HCT116 (cell line): ENCODE measurements around the gene SRI.

Experiments used
- EZH2 ChIP-seq: fragments of 200-600 bp; sonication (generic); IDR thresholded peaks from 2 replicates; pipeline ENCODE4 v1.6.1; 2017; ENCODE audit warnings: antibody characterized with exemption, mixed run types
- FOSL1 ChIP-seq: IDR thresholded peaks from 2 replicates; pipeline ENCODE4 v1.6.1; 2012; ENCODE audit warnings: low read depth
- POLR2A ChIP-seq: IDR thresholded peaks from 2 replicates; pipeline ENCODE4 v1.7.0; 2011; ENCODE audit warnings: borderline replicate concordance; ENCODE audit not compliant: insufficient read depth, insufficient read length; ENCODE audit errors: extremely low read depth
- POLR2AphosphoS5 ChIP-seq: IDR thresholded peaks from 2 replicates; pipeline ENCODE4 v1.6.1; 2011; ENCODE audit warnings: mild to moderate bottlenecking, low read depth, low read length, moderate library complexity
- SRF ChIP-seq: IDR thresholded peaks from 2 replicates; pipeline ENCODE4 v1.6.1; 2012; ENCODE audit warnings: low read depth
- YY1 ChIP-seq: IDR thresholded peaks from 2 replicates; pipeline ENCODE4 v1.6.1; 2011; ENCODE audit warnings: low read length, low read depth, moderate library complexity, mild to moderate bottlenecking; ENCODE audit not compliant: insufficient replicate concordance; ENCODE audit errors: extremely low read depth
- TF ChIP-seq, protein P1 (sequence below), 3 experiments: fragments of 200-600 bp in 1 of 3; sonication (generic) in 1 of 3; IDR thresholded peaks in 2 of 3; conservative IDR thresholded peaks in 1 of 3; 2 replicates each; pipeline ENCODE4 v1.5.1; 2012 to 2017; ENCODE audit warnings: low read depth in 2 of 3, low read length in 2 of 3, antibody characterized with exemption in 1 of 3, borderline replicate concordance in 1 of 3, control low read depth in 1 of 3, mild to moderate bottlenecking in 1 of 3, mixed read lengths in 1 of 3, mixed run types in 1 of 3, moderate library complexity in 1 of 3; ENCODE audit not compliant: insufficient read depth in 1 of 3
- TF ChIP-seq, protein P2 (sequence below): IDR thresholded peaks from 2 replicates; pipeline ENCODE4 v1.6.1; 2012
- TF ChIP-seq, protein P3 (sequence below): IDR thresholded peaks from 2 replicates; pipeline ENCODE4 v1.6.1; 2011; ENCODE audit warnings: mild to moderate bottlenecking, low read length, moderate library complexity; ENCODE audit not compliant: insufficient replicate concordance; ENCODE audit errors: extremely low read depth
- TF ChIP-seq, protein P4 (sequence below): IDR thresholded peaks from 2 replicates; pipeline ENCODE4 v1.6.1; 2012; ENCODE audit warnings: low read depth
- TF ChIP-seq, protein P5 (sequence below): IDR thresholded peaks from 2 replicates; pipeline ENCODE4 v1.6.1; 2012

DNA sequence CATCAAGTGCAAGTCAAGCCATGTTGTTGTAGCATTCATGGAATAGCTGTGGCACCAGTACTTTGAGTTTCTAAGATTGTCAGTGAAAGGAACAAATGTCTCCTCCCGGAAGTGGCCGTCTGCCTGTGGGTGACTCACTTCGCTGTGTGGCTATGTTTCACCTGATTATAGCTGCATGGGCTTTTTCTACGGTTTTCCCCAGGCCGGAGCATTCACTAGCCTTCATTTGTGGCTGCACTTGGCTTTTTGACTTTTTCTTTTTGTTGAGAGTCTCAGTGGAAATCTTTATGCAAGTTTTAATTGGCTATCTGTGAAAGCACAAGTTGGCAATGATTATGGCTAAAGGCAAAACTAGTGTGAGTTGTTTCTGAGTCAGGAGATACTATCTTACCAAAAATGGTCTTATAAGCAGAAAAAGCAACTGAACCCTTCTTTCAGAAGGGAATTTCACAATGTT, 35.0 kb downstream of the SRI start:
- no peak for TF ChIP-seq POLR2A
- TF ChIP-seq, protein P1, sequence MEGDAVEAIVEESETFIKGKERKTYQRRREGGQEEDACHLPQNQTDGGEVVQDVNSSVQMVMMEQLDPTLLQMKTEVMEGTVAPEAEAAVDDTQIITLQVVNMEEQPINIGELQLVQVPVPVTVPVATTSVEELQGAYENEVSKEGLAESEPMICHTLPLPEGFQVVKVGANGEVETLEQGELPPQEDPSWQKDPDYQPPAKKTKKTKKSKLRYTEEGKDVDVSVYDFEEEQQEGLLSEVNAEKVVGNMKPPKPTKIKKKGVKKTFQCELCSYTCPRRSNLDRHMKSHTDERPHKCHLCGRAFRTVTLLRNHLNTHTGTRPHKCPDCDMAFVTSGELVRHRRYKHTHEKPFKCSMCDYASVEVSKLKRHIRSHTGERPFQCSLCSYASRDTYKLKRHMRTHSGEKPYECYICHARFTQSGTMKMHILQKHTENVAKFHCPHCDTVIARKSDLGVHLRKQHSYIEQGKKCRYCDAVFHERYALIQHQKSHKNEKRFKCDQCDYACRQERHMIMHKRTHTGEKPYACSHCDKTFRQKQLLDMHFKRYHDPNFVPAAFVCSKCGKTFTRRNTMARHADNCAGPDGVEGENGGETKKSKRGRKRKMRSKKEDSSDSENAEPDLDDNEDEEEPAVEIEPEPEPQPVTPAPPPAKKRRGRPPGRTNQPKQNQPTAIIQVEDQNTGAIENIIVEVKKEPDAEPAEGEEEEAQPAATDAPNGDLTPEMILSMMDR (IDR thresholded peaks at IDR 0.05 in 2 of 3, conservative IDR thresholded peaks at IDR 0.05 in 1 of 3; ENCODE audit: borderline replicate concordance in 1 of 3, insufficient read depth in 1 of 3, low read depth in 2 of 3, low read length in 2 of 3): no peak
- TF ChIP-seq, protein P2, sequence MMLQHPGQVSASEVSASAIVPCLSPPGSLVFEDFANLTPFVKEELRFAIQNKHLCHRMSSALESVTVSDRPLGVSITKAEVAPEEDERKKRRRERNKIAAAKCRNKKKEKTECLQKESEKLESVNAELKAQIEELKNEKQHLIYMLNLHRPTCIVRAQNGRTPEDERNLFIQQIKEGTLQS: no peak
- no peak for TF ChIP-seq YY1
- TF ChIP-seq, protein P3, sequence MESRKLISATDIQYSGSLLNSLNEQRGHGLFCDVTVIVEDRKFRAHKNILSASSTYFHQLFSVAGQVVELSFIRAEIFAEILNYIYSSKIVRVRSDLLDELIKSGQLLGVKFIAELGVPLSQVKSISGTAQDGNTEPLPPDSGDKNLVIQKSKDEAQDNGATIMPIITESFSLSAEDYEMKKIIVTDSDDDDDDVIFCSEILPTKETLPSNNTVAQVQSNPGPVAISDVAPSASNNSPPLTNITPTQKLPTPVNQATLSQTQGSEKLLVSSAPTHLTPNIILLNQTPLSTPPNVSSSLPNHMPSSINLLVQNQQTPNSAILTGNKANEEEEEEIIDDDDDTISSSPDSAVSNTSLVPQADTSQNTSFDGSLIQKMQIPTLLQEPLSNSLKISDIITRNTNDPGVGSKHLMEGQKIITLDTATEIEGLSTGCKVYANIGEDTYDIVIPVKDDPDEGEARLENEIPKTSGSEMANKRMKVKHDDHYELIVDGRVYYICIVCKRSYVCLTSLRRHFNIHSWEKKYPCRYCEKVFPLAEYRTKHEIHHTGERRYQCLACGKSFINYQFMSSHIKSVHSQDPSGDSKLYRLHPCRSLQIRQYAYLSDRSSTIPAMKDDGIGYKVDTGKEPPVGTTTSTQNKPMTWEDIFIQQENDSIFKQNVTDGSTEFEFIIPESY: no peak
- TF ChIP-seq, protein P4, sequence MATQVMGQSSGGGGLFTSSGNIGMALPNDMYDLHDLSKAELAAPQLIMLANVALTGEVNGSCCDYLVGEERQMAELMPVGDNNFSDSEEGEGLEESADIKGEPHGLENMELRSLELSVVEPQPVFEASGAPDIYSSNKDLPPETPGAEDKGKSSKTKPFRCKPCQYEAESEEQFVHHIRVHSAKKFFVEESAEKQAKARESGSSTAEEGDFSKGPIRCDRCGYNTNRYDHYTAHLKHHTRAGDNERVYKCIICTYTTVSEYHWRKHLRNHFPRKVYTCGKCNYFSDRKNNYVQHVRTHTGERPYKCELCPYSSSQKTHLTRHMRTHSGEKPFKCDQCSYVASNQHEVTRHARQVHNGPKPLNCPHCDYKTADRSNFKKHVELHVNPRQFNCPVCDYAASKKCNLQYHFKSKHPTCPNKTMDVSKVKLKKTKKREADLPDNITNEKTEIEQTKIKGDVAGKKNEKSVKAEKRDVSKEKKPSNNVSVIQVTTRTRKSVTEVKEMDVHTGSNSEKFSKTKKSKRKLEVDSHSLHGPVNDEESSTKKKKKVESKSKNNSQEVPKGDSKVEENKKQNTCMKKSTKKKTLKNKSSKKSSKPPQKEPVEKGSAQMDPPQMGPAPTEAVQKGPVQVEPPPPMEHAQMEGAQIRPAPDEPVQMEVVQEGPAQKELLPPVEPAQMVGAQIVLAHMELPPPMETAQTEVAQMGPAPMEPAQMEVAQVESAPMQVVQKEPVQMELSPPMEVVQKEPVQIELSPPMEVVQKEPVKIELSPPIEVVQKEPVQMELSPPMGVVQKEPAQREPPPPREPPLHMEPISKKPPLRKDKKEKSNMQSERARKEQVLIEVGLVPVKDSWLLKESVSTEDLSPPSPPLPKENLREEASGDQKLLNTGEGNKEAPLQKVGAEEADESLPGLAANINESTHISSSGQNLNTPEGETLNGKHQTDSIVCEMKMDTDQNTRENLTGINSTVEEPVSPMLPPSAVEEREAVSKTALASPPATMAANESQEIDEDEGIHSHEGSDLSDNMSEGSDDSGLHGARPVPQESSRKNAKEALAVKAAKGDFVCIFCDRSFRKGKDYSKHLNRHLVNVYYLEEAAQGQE: no peak
- TF ChIP-seq EZH2: no peak
- no peak for TF ChIP-seq POLR2AphosphoS5
- TF ChIP-seq, protein P5, sequence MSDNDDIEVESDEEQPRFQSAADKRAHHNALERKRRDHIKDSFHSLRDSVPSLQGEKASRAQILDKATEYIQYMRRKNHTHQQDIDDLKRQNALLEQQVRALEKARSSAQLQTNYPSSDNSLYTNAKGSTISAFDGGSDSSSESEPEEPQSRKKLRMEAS: no peak
- no peak for TF ChIP-seq SRF
- TF ChIP-seq FOSL1: peak; percentile 29; the same call in 1 of the 2 replicates
